CD8-positive, alpha-beta memory T cell (primary cell): ENCODE measurements around the gene KCNIP4. TPM values are rescaled to one million over a fixed set of nuclear protein-coding genes. Genes with fewer than 3 reads are reported as not detected.

ENCODE experiments used
- CTCF ChIA-PET: fragments of 350-600 bp; sonication (Branson Sonifier 250); formaldehyde crosslinking; loops from one replicate; lab custom pipeline; 2021; ENCODE audit warnings: antibody characterized with exemption; lab: Charles Lee
- POLR2A ChIA-PET: fragments of 350-600 bp; sonication (Branson Sonifier 250); formaldehyde crosslinking; loops from one replicate; lab custom pipeline; 2021; ENCODE audit warnings: antibody characterized with exemption; lab: Charles Lee
- DNase-seq, 5 donors: peaks; one replicate each; pipeline versions ENCODE4 v3.0.0 to v3.0.0-alpha.2; 2020 to 2022; ENCODE audit warnings: mixed read lengths in 1 of 5
- H3K27ac ChIP-seq: one replicate; pipeline ENCODE4 v1.7.0; 2013; ENCODE audit warnings: low read depth, mild to moderate bottlenecking, low read length, moderate library complexity
- H3K27me3 ChIP-seq: 2 replicates; pipeline ENCODE4 v1.7.0; 2013; ENCODE audit warnings: low read length, mild to moderate bottlenecking; ENCODE audit not compliant: insufficient read depth, poor library complexity, severe bottlenecking
- H3K36me3 ChIP-seq: 2 replicates; pipeline ENCODE4 v1.7.0; 2013; ENCODE audit warnings: mild to moderate bottlenecking, low read length, moderate library complexity; ENCODE audit not compliant: insufficient read depth
- H3K4me1 ChIP-seq: 2 replicates; pipeline ENCODE4 v1.7.0; 2013; ENCODE audit warnings: mild to moderate bottlenecking, low read length, moderate library complexity; ENCODE audit not compliant: insufficient read depth
- H3K4me3 ChIP-seq: 2 replicates; pipeline ENCODE4 v1.7.0; 2013; ENCODE audit warnings: mild to moderate bottlenecking, low read length
- H3K9me3 ChIP-seq: 2 replicates; pipeline ENCODE4 v1.7.0; 2013; ENCODE audit warnings: mild to moderate bottlenecking, low read length
- H3K27ac Mint-ChIP-seq, 8 donors: one replicate each; pipeline ENCODE4 v1.8.0; 2020 to 2021; ENCODE audit warnings: mixed read lengths in 8 of 8, mild to moderate bottlenecking in 6 of 8, inconsistent platforms in 3 of 8, moderate library complexity in 3 of 8
- H3K27me3 Mint-ChIP-seq, 2 donors: one replicate each; pipeline ENCODE4 v1.8.0; 2020 to 2021; ENCODE audit warnings: mixed read lengths in 2 of 2, mild to moderate bottlenecking in 1 of 2, moderate library complexity in 1 of 2
- H3K36me3 Mint-ChIP-seq, 3 donors: one replicate each; pipeline ENCODE4 v1.8.0; 2020 to 2021; ENCODE audit warnings: mixed read lengths in 3 of 3, inconsistent platforms in 1 of 3, mild to moderate bottlenecking in 1 of 3
- H3K4me1 Mint-ChIP-seq, 3 donors: one replicate each; pipeline ENCODE4 v1.8.0; 2020 to 2021; ENCODE audit warnings: mixed read lengths in 3 of 3, inconsistent platforms in 1 of 3, mild to moderate bottlenecking in 1 of 3
- H3K4me3 Mint-ChIP-seq, 7 donors: one replicate each; pipeline ENCODE4 v1.8.0; 2020 to 2021; ENCODE audit warnings: mixed read lengths in 7 of 7, mild to moderate bottlenecking in 6 of 7, moderate library complexity in 4 of 7, inconsistent platforms in 2 of 7
- H3K9me3 Mint-ChIP-seq, 5 donors: one replicate each; pipeline ENCODE4 v1.8.0; 2020 to 2022; ENCODE audit warnings: mixed read lengths in 5 of 5, mild to moderate bottlenecking in 3 of 5, moderate library complexity in 2 of 5, inconsistent platforms in 1 of 5
- polyA plus RNA-seq: library from polyadenylated mRNA; unstranded; fragments of 300-500 nt; fragmentation: Illumina TruSeq; gene quantifications from one replicate; pipeline ENCODE4 v1.2.3, GENCODE V29; 2021
- total RNA-seq, 2 experiments: library from RNA; stranded (reverse); gene quantifications; one replicate each; pipeline ENCODE4 v1.2.3, GENCODE V29; 2021

KCNIP4 gene
- total and polyA plus RNA-seq, 3 experiments from 2014 or later = 0.12 TPM; not detected in 2

DNA sequence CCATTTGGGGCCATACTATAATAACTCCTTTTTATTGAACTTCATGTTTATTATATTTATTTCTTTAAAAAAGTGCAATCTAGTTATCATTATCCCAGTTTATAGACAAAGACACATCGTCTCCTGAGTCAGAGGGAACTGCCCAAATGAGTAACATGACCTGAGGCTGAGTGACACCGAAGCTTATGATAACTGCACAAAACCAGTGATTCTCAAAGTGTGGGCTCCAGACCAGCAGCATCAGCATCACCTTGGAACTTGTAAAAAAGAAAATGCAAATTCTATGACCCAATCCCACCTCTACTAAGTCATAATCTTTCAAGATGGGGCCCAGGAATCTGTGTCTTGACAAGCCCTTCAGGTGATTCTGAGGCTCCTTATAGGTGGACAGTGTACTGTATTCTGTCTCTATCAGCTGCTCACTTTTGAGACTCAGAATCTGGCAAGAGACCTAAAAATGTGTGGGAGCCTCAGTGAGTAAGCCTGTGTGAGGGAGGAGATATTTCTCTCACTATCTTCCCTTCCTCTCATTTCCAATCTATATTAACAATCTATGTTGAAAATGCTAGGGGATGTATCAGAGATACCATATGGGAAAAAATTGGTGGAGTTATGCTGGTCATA, 1101.3 kb downstream of the KCNIP4 start:
- Histone ChIP-seq H3K9me3 (no peaks in the 10 kb centered on the region), H3K36me3 (no peaks in the 10 kb centered on the region), H3K4me1 (no peaks in the 10 kb centered on the region), H3K27me3 (no peaks in the 10 kb centered on the region), H3K4me3 (no peak overlapping the region), H3K27ac (no peak overlapping the region)
- Mint-ChIP-seq H3K27ac (no peak overlapping the region), H3K27me3 (no peaks in the 10 kb centered on the region), H3K4me3 (no peak overlapping the region), H3K4me1 (no peaks in the 10 kb centered on the region), H3K9me3 (peaks cover 2 to 14% (median 11%) of the 10 kb centered on the region in 5 donors), H3K36me3 (peaks cover 0 to 6% (median 0%) of the 10 kb centered on the region in 3 donors)
- POLR2A ChIA-PET = interaction anchor here (0.6 kb wide), 1 partner anchor 80 kb away, joined by 3 read pairs; no protein-coding TSS in a partner anchor
- CTCF ChIA-PET = interaction anchor here (1.5 kb wide), 1 partner anchor 14 kb away, joined by 3 read pairs; no protein-coding TSS in a partner anchor
- no peak for DNase-seq

DNA sequence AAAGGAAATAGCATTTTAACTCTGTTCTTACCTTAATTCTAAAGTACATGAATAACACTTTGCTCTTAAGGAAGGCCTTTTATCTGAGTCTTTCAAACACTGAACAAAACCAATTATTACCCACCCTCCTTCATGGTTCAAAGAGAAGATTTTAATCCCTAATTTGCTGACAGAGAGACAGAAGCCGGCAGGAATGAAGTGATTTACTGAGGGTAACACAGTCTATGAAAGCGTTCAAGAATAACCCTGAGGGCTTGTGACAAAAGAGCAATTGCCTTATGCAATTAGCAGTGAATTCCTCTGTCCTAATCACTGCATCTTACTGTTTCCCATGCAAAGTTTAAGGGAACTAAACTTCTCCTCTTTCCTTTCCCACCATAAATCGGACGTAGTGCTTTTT, 1104.3 kb downstream of the KCNIP4 start:
- CTCF ChIA-PET = no interaction called here
- H3K4me3 ChIP-seq = no peak overlapping the region
- Mint-ChIP-seq H3K9me3 (peaks cover 0 to 5% (median 3%) of the 10 kb centered on the region in 5 donors), H3K27ac (no peak overlapping the region), H3K36me3 (peaks cover 0 to 9% (median 0%) of the 10 kb centered on the region in 3 donors), H3K27me3 (no peaks in the 10 kb centered on the region), H3K4me1 (no peaks in the 10 kb centered on the region), H3K4me3 (no peak overlapping the region)
- H3K27me3 ChIP-seq = no peaks in the 10 kb centered on the region
- H3K9me3 ChIP-seq = no peaks in the 10 kb centered on the region
- no peaks in the 10 kb centered on the region for H3K4me1 ChIP-seq
- POLR2A ChIA-PET = no interaction called here
- H3K36me3 ChIP-seq = no peaks in the 10 kb centered on the region
- DNase-seq = no peak
- no peak overlapping the region for H3K27ac ChIP-seq

DNA sequence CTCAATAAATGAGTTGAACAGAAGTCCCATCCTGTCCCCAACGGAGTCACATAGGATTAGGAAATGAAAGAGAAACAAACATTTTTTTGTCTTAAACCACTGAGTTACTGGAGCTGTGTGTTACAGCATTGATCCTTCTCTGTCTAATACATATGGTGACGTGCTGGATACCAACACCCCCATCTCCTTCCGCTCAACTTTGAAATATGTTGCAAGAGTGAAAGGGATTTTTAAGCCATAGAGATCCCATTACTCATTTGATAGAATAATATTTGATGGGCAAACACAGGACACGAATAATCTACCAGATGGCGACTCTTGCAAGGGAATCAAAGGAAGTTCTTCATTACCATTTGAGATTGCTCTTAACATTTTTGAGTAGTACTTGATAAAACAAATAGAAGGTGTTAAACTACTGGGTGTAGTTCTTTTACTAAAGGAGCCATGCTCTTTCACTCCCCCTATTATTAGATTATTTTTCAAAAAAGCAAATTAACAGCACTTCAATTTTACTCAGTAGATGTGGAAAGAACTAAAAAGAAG, 1107.9 kb downstream of the KCNIP4 start:
- no peak for DNase-seq
- no peaks in the 10 kb centered on the region for H3K27me3 ChIP-seq
- H3K9me3 ChIP-seq = no peaks in the 10 kb centered on the region
- ChIA-PET POLR2A (no interaction called here), CTCF (no interaction called here)
- peaks cover 0 to 5% (median 3%) of the 10 kb centered on the region in 5 donors for H3K9me3 Mint-ChIP-seq
- peaks cover 0 to 6% (median 0%) of the 10 kb centered on the region in 3 donors for H3K36me3 Mint-ChIP-seq
- no peaks in the 10 kb centered on the region for H3K36me3 ChIP-seq
- H3K27me3 Mint-ChIP-seq = no peaks in the 10 kb centered on the region
- no peaks in the 10 kb centered on the region for H3K4me1 ChIP-seq
- H3K27ac ChIP-seq = no peak overlapping the region
- H3K4me3 Mint-ChIP-seq = no peak overlapping the region
- H3K27ac Mint-ChIP-seq = no peak overlapping the region
- no peak overlapping the region for H3K4me3 ChIP-seq
- H3K4me1 Mint-ChIP-seq = no peaks in the 10 kb centered on the region

DNA sequence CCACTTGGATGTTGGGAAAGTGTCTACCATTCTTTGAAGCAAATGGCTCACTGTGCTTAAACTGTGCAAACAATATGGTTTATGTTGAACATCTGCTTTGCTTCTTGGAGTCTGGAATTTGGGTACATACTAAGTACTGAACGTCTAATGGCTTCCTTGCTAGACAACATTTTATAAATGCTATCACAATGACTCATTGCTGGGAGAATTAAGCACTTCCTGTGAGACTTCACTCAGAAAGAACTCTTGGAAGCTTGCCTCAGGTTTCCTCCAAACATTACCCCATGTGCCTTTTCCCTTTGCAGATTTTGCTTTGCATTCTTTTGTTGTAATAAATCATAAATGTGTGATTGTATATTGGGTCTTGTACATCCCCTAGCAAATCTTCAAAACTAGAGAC, 1108.6 kb downstream of the KCNIP4 start:
- no peak for DNase-seq
- no peaks in the 10 kb centered on the region for H3K27me3 ChIP-seq
- peaks cover 0 to 6% (median 0%) of the 10 kb centered on the region in 3 donors for H3K36me3 Mint-ChIP-seq
- H3K4me3 Mint-ChIP-seq = no peak overlapping the region
- H3K4me3 ChIP-seq = no peak overlapping the region
- CTCF ChIA-PET = no interaction called here
- POLR2A ChIA-PET = no interaction called here
- no peaks in the 10 kb centered on the region for H3K4me1 ChIP-seq
- no peaks in the 10 kb centered on the region for H3K36me3 ChIP-seq
- H3K27me3 Mint-ChIP-seq = no peaks in the 10 kb centered on the region
- no peaks in the 10 kb centered on the region for H3K4me1 Mint-ChIP-seq
- H3K27ac Mint-ChIP-seq = peak overlapping the region in 1 of 8 donors; percentile 33
- H3K9me3 ChIP-seq = no peaks in the 10 kb centered on the region
- no peak overlapping the region for H3K27ac ChIP-seq
- peaks cover 0 to 5% (median 2%) of the 10 kb centered on the region in 5 donors for H3K9me3 Mint-ChIP-seq

DNA sequence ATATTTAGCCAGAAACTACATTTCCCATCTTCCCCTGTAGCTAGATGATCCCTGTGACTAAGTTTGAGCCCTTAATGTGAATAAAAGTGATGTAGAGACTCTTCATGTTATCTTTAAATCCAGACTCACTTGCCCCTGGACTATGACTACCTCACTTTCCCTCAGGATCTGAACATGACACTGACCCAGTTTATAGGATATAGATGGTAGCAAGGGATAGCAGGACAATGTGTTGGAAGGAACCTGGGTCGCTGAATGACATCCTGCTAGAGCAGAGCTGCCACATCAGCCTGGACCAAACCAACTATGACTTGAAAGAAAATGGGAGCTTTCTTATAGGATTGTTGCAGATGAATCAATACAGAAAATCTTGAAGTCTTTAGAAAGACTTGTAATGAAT, 1110.1 kb downstream of the KCNIP4 start:
- ChIA-PET CTCF (no interaction called here), POLR2A (no interaction called here)
- H3K4me3 Mint-ChIP-seq = no peak overlapping the region
- no peaks in the 10 kb centered on the region for H3K36me3 ChIP-seq
- no peaks in the 10 kb centered on the region for H3K9me3 ChIP-seq
- H3K27ac Mint-ChIP-seq = no peak overlapping the region
- H3K4me1 Mint-ChIP-seq = no peaks in the 10 kb centered on the region
- H3K4me3 ChIP-seq = no peak overlapping the region
- H3K27me3 ChIP-seq = no peaks in the 10 kb centered on the region
- no peak overlapping the region for H3K27ac ChIP-seq
- no peak for DNase-seq
- peaks cover 0 to 5% (median 2%) of the 10 kb centered on the region in 5 donors for H3K9me3 Mint-ChIP-seq
- H3K36me3 Mint-ChIP-seq = peaks cover 0 to 14% (median 0%) of the 10 kb centered on the region in 3 donors
- H3K4me1 ChIP-seq = no peaks in the 10 kb centered on the region
- H3K27me3 Mint-ChIP-seq = no peaks in the 10 kb centered on the region

DNA sequence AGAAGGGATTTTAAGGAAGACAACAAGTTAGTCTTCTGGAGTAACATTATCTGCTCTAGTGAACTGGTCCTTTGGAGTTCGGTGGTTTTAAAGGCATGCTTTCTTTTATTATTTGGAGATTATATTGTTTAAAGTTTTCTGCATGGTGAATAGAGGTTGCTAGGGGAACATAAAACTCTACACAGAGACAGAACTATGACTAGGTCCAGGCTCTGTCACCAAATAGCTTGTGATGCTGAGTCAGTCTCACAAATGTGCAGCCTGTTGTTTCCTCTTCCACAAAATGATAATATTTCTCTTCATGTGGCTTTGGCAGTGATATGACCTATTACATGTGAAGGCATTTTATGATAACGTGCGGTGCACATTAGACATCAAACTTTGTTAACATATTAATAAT, 1115.7 kb downstream of the KCNIP4 start:
- H3K9me3 ChIP-seq = no peaks in the 10 kb centered on the region
- H3K36me3 ChIP-seq = no peaks in the 10 kb centered on the region
- peaks cover 0 to 2% (median 0%) of the 10 kb centered on the region in 3 donors for H3K4me1 Mint-ChIP-seq
- no peaks in the 10 kb centered on the region for H3K27me3 Mint-ChIP-seq
- DNase-seq = no peak
- H3K4me1 ChIP-seq = no peaks in the 10 kb centered on the region
- peaks cover 0 to 5% (median 0%) of the 10 kb centered on the region in 5 donors for H3K9me3 Mint-ChIP-seq
- ChIA-PET CTCF (no interaction called here), POLR2A (no interaction called here)
- peak overlapping the region in 1 of 8 donors; percentile 44 for H3K27ac Mint-ChIP-seq
- H3K27me3 ChIP-seq = no peaks in the 10 kb centered on the region
- H3K27ac ChIP-seq = no peak overlapping the region
- no peak overlapping the region for H3K4me3 Mint-ChIP-seq
- H3K4me3 ChIP-seq = no peak overlapping the region
- peaks cover 0 to 8% (median 0%) of the 10 kb centered on the region in 3 donors for H3K36me3 Mint-ChIP-seq

DNA sequence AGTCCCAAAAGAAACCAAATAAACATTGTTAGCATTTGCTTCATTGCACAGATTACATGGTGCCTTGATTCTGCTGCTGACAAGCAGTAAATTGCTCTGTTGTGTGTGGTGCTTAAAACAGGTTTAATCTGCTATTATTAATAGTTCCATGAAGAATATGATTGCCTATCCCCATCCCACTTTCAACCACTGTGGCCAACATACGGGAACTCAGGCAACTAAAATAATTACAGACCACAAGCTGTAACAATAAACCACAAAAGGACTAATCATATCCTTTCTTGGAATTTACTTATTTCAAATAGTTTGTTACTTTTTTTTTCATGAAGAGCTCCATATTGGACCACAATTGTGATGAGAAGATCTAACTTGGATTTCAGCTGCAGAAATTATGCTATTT, 1116.8 kb downstream of the KCNIP4 start:
- Histone ChIP-seq H3K9me3 (no peaks in the 10 kb centered on the region), H3K27me3 (no peaks in the 10 kb centered on the region), H3K27ac (no peak overlapping the region), H3K4me1 (no peaks in the 10 kb centered on the region), H3K36me3 (no peaks in the 10 kb centered on the region), H3K4me3 (no peak overlapping the region)
- ChIA-PET POLR2A (no interaction called here), CTCF (no interaction called here)
- Mint-ChIP-seq H3K9me3 (peaks cover 0 to 5% (median 0%) of the 10 kb centered on the region in 5 donors), H3K27ac (no peak overlapping the region), H3K4me1 (peaks cover 0 to 2% (median 0%) of the 10 kb centered on the region in 3 donors), H3K4me3 (no peak overlapping the region), H3K36me3 (peaks cover 0 to 9% (median 0%) of the 10 kb centered on the region in 3 donors), H3K27me3 (no peaks in the 10 kb centered on the region)
- no peak for DNase-seq

DNA sequence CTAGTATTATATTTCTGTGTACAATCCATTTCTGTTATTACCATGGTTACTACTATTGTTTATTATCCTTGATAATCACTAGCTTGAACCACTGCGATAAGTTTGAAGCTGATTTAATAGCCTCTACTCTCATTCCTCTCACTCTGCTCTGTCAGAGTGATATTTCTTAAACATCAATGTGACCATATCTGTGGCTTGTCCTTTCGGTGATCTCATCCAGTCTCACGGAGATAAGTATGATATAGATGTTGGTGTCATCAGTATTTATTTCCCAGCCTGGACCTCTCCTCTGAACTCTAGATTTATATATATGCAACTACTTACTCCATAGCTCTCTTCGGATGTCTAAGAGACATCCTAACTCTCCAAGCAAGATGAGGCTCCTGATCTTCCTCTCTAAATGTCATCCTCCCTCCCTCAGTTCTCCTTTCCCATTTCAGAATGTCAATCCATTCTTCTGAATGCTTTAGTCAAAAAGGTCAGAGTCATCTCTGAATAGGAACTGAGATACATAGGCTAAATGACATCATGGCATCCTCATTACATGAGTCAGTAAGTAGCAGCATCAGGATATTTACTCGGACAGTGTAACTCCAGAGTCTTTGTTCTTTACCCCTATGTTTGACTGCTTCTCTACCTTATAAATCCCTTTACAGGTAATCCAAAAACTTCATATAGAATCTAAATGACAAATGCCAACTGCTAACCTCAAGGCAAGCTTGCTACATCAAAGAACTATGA, 1118.8 kb downstream of the KCNIP4 start:
- ChIA-PET CTCF (no interaction called here), POLR2A (no interaction called here)
- Mint-ChIP-seq H3K4me3 (no peak overlapping the region), H3K4me1 (peaks cover 0 to 2% (median 0%) of the 10 kb centered on the region in 3 donors), H3K9me3 (peaks cover 0 to 2% (median 0%) of the 10 kb centered on the region in 5 donors), H3K36me3 (peaks cover 0 to 18% (median 0%) of the 10 kb centered on the region in 3 donors), H3K27ac (no peak overlapping the region), H3K27me3 (no peaks in the 10 kb centered on the region)
- Histone ChIP-seq H3K4me3 (no peak overlapping the region), H3K36me3 (no peaks in the 10 kb centered on the region), H3K9me3 (no peaks in the 10 kb centered on the region), H3K27ac (no peak overlapping the region), H3K4me1 (no peaks in the 10 kb centered on the region), H3K27me3 (no peaks in the 10 kb centered on the region)
- no peak for DNase-seq
